MCF 10A (cell line): ENCODE results near the gene RIPPLY1. TPM values are rescaled to one million over a fixed set of nuclear protein-coding genes. Genes with fewer than 3 reads are reported as not detected.

Source experiments
- BruUV-seq: library from RNA; stranded (reverse); fragments of 400-500 nt; replicated peaks from 2 replicates; lab custom pipeline; 2021; lab: Mats Ljungman, UMichigan
- CTCF ChIA-PET: fragments of 300-600 bp; sonication (Branson Sonifier 250); formaldehyde crosslinking; extraction: SDS; loops from one replicate; lab custom pipeline; 2021; ENCODE audit warnings: antibody characterized with exemption, inconsistent platforms; lab: Yijun Ruan, JAX
- POLR2A ChIA-PET: fragments of 300-600, 350-650 bp; sonication (Branson Sonifier 250); formaldehyde crosslinking; extraction: SDS; loops from one replicate; lab custom pipeline; 2020; ENCODE audit warnings: antibody characterized with exemption, inconsistent platforms; lab: Yijun Ruan, JAX
- DNase-seq: peaks from one replicate; pipeline ENCODE4 v3.0.0-alpha.2; 2018; ENCODE audit not compliant: unreplicated experiment
- H3K27ac Mint-ChIP-seq: one replicate; pipeline ENCODE4 v1.8.0; 2022; ENCODE audit warnings: mild to moderate bottlenecking, low read depth, mixed read lengths; ENCODE audit not compliant: unreplicated experiment
- H3K27me3 Mint-ChIP-seq: one replicate; pipeline ENCODE4 v1.8.0; 2022; ENCODE audit warnings: mixed read lengths; ENCODE audit not compliant: insufficient read depth, unreplicated experiment
- H3K36me3 Mint-ChIP-seq: one replicate; pipeline ENCODE4 v1.8.0; 2022; ENCODE audit warnings: mild to moderate bottlenecking, moderate library complexity, mixed read lengths; ENCODE audit not compliant: insufficient read depth, unreplicated experiment
- H3K4me1 Mint-ChIP-seq: one replicate; pipeline ENCODE4 v1.8.0; 2022; ENCODE audit warnings: mixed read lengths; ENCODE audit not compliant: insufficient read depth, unreplicated experiment
- H3K4me3 Mint-ChIP-seq: one replicate; pipeline ENCODE4 v1.8.0; 2022; ENCODE audit warnings: mild to moderate bottlenecking, moderate library complexity, mixed read lengths; ENCODE audit not compliant: unreplicated experiment
- H3K9me3 Mint-ChIP-seq: one replicate; pipeline ENCODE4 v1.8.0; 2022; ENCODE audit warnings: mixed read lengths; ENCODE audit not compliant: unreplicated experiment
- intact Hi-C: fragments of 100-400 bp; cut with micrococcal nuclease; formaldehyde crosslinking; loops from 2 replicates; pipeline ENCODE4 v1.14.1; 2022
- total RNA-seq: library from RNA; stranded (reverse); gene quantifications from 2 replicates; pipeline ENCODE4 v1.2.3, GENCODE V29; 2022
- TF ChIP-seq, protein P1 (sequence below): fragments of 200-600 bp; IDR thresholded peaks from one replicate; pipeline ENCODE4 v1.8.0; 2022; ENCODE audit warnings: antibody characterized with exemption, mild to moderate bottlenecking; ENCODE audit not compliant: unreplicated experiment

RIPPLY1 gene
- total RNA-seq, 1 experiment from 2014 or later, result not detected

DNA sequence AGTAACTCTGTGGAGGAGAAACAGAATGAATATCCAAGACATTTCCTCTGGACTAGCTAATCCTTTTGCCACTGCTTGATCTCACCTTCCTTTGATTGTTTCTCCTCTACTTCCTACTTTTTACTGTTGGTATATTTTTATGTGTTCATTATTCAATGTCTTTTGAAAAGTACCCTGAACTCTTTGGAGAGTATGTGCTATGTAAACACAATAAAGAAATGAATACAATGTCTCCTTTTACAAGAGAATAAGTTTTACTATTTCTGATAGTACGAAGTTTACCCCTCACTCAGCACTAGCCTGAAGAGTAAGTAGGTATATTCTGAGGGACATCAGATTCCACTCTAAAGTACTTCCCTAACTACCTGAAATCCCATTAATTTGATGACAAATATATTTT lies 36.9 kb upstream of the RIPPLY1 start:
- no peak overlapping the region for H3K27ac Mint-ChIP-seq
- no peak for DNase-seq
- peaks cover 44% of the 10 kb centered on the region for H3K27me3 Mint-ChIP-seq
- H3K9me3 Mint-ChIP-seq, result no peaks in the 10 kb centered on the region
- POLR2A ChIA-PET, result no interaction called here
- no peaks in the 10 kb centered on the region for H3K4me1 Mint-ChIP-seq
- CTCF ChIA-PET, result no interaction called here
- TF ChIP-seq, protein P1, sequence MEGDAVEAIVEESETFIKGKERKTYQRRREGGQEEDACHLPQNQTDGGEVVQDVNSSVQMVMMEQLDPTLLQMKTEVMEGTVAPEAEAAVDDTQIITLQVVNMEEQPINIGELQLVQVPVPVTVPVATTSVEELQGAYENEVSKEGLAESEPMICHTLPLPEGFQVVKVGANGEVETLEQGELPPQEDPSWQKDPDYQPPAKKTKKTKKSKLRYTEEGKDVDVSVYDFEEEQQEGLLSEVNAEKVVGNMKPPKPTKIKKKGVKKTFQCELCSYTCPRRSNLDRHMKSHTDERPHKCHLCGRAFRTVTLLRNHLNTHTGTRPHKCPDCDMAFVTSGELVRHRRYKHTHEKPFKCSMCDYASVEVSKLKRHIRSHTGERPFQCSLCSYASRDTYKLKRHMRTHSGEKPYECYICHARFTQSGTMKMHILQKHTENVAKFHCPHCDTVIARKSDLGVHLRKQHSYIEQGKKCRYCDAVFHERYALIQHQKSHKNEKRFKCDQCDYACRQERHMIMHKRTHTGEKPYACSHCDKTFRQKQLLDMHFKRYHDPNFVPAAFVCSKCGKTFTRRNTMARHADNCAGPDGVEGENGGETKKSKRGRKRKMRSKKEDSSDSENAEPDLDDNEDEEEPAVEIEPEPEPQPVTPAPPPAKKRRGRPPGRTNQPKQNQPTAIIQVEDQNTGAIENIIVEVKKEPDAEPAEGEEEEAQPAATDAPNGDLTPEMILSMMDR, result no peak
- no peak overlapping the region for H3K4me3 Mint-ChIP-seq
- intact Hi-C loops, result no loop called here
- peaks cover 11% of the 10 kb centered on the region for H3K36me3 Mint-ChIP-seq
- BruUV-seq, result no TSS peak

DNA sequence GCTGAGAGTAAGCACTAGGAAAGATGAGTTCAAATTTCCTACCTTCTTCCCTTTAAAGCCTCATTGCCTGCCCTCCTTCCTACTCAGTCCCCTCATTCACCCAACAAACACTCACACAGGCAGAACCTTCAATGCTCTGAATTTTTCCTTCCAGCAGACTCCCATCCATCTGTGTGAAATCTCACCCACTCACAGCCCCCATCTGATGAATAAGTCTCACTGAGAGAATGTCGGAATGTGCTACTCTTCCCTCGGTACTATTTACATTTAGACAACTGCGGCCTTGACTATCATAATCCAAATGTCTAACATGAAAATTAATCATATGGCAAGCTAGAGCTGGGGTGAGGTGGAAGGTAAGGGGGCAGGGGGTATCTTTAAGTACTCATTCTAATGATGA lies 36.4 kb upstream of the RIPPLY1 start:
- no TSS peak for BruUV-seq
- intact Hi-C loops, result no loop called here
- DNase-seq, result no peak
- H3K9me3 Mint-ChIP-seq, result no peaks in the 10 kb centered on the region
- peaks cover 11% of the 10 kb centered on the region for H3K36me3 Mint-ChIP-seq
- H3K4me1 Mint-ChIP-seq, result no peaks in the 10 kb centered on the region
- TF ChIP-seq, protein P1, result no peak
- peaks cover 39% of the 10 kb centered on the region for H3K27me3 Mint-ChIP-seq
- ChIA-PET CTCF (no interaction called here), POLR2A (no interaction called here)
- no peak overlapping the region for H3K4me3 Mint-ChIP-seq
- H3K27ac Mint-ChIP-seq, result no peak overlapping the region

DNA sequence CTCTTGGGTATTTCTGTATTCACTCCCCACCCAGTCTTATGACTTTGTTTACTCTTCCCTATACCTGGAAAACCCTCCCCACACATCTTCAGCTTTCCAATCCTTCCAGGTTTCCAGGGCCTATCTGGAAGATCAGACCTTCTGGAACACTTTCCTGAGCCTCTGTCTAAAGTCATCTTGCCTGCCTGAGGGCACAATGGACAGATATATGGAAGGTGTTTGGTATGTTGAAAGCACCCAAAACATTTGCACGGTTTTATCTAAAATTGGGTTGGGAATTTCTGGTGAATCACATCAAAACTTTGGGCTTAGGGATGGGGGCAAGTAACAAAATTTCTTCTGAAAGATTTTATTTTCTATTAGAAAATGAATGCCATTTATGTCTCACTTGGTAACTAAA lies 33.1 kb upstream of the RIPPLY1 start:
- BruUV-seq, result no TSS peak
- CTCF ChIA-PET, result interaction anchor here (0.9 to 2.5 kb wide), 3 partner anchors 16 to 42 kb away, joined by 4 to 14 read pairs (median 5); no protein-coding TSS in a partner anchor
- H3K4me3 Mint-ChIP-seq, result no peak overlapping the region

DNA sequence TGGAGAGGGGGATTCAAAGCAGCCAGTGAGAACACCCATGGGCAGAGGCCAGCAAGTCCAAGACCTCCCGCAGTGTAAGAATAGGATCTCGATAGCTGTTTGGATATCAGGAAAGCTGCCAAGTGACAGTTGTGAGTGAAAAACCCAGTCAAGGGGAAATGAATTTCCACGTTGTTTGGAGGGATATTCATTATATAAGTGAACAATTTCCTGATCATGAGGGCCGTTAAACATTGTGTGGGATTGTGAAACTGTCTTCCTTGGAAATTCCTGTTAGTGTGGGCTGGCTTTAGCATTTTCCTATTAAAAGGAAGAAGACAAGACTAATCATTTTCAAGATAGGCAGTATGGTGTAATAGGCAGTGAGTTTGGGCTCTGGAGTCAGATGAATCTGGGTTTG lies 32.0 kb upstream of the RIPPLY1 start:
- Mint-ChIP-seq H3K36me3 (no peaks in the 10 kb centered on the region), H3K4me3 (no peak overlapping the region), H3K4me1 (no peaks in the 10 kb centered on the region), H3K27me3 (peaks cover 19% of the 10 kb centered on the region), H3K9me3 (no peaks in the 10 kb centered on the region), H3K27ac (no peak overlapping the region)
- intact Hi-C loops, result no loop called here
- POLR2A ChIA-PET, result no interaction called here
- TF ChIP-seq, protein P1, result no peak
- no peak for DNase-seq
- CTCF ChIA-PET, result no interaction called here
- no TSS peak for BruUV-seq

More for the DNA sequence above, 33.1 kb upstream of the RIPPLY1 start:
- Mint-ChIP-seq H3K27me3 (peaks cover 25% of the 10 kb centered on the region), H3K27ac (no peak overlapping the region), H3K4me1 (no peaks in the 10 kb centered on the region), H3K36me3 (no peaks in the 10 kb centered on the region), H3K9me3 (no peaks in the 10 kb centered on the region)
- intact Hi-C loops, result no loop called here
- TF ChIP-seq, protein P1, result no peak
- DNase-seq, result no peak
- POLR2A ChIA-PET, result interaction anchor here (0.7 to 1.0 kb wide), 3 partner anchors 34 to 500 kb away, joined by 3 to 5 read pairs (median 3); no protein-coding TSS in a partner anchor
